GM12891 (cell line): Measurements from ENCODE around the gene RGS3.

Experiments
- DNase-seq: peaks from one replicate; pipeline ENCODE4 v3.0.0; 2011; ENCODE audit warnings: low spot score; ENCODE audit not compliant: insufficient read length
- FAIRE-seq: peaks from 2 replicates; lab custom pipeline; 2011; peaks lifted over from hg19 to GRCh38; lab: Jason Lieb, UNC
- PAX5 ChIP-seq: IDR thresholded peaks from 2 replicates; pipeline ENCODE4 v1.6.1; 2011; ENCODE audit warnings: low read length, moderate library complexity, mild to moderate bottlenecking; ENCODE audit not compliant: insufficient read depth, severe bottlenecking
- POLR2A ChIP-seq: IDR thresholded peaks from 2 replicates; pipeline ENCODE4 v1.6.1; 2011; ENCODE audit warnings: low read depth, low read length, control low read depth
- POLR2AphosphoS5 ChIP-seq: IDR thresholded peaks from 2 replicates; pipeline ENCODE4 v1.6.1; 2011; ENCODE audit warnings: low read depth, low read length, control low read depth
- POU2F2 ChIP-seq: IDR thresholded peaks from 2 replicates; pipeline ENCODE4 v1.6.1; 2011; ENCODE audit warnings: low read depth, mild to moderate bottlenecking, control low read depth, low read length, moderate library complexity
- SPI1 ChIP-seq: IDR thresholded peaks from 2 replicates; pipeline ENCODE4 v1.6.1; 2011; ENCODE audit warnings: low read depth, low read length, control low read depth
- TAF1 ChIP-seq: IDR thresholded peaks from 2 replicates; pipeline ENCODE4 v1.6.1; 2011; ENCODE audit warnings: low read depth, low read length, control low read depth

The RGS3 gene

DNA sequence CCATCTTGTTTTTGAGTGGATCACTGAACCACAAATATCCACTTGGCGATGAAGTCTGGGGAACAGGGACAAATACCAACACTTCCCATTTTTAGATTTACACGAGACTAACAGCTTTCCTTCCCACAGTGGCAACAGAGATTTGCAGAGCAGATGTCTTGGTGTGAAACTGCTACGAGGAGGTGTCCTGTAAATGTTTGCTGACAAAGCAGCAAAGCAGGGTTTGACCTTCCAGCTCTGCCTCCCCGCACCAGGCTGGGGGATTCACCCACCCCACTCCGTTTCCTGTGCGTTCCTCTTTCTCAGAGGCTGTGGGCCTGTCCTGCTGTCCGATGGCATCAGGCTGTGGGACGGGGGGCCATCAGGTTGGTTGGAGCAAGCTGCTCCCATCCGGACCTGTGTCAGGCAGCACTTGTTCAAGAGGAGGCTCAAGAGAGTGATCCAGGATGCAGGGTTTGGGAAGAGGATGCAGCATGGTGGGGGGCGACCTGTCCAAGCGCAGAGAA lies 693 bp upstream of the RGS3 start:
- no peak for DNase-seq
- FAIRE-seq, result no peak
- TF ChIP-seq POLR2A (no peak), TAF1 (no peak), SPI1 (no peak), PAX5 (no peak), POLR2AphosphoS5 (no peak), POU2F2 (no peak)

DNA sequence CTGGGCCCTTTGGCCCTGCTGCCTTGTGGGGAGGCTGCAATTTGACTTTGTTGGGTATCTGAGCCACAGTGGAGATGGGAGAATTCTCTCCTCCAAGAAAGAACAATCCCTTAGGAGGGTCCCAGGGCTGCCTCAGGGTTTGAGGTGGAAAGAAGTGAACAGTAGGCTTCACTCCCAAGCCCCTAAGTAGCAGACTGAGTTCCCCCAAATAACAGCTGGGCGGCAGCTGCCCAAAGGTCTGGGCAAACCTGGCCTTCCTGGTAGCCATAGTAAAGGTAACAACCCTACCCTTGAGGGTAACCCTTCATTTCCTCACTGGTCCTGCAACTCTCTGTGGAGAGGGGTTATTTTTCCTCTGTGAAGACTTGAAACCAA lies 746 bp downstream of the RGS3 start:
- no peak for TF ChIP-seq SPI1
- no peak for TF ChIP-seq POLR2A
- no peak for TF ChIP-seq POLR2AphosphoS5
- TF ChIP-seq TAF1, result no peak
- no peak for TF ChIP-seq PAX5
- no peak for TF ChIP-seq POU2F2
- no peak for FAIRE-seq
- DNase-seq, result no peak

DNA sequence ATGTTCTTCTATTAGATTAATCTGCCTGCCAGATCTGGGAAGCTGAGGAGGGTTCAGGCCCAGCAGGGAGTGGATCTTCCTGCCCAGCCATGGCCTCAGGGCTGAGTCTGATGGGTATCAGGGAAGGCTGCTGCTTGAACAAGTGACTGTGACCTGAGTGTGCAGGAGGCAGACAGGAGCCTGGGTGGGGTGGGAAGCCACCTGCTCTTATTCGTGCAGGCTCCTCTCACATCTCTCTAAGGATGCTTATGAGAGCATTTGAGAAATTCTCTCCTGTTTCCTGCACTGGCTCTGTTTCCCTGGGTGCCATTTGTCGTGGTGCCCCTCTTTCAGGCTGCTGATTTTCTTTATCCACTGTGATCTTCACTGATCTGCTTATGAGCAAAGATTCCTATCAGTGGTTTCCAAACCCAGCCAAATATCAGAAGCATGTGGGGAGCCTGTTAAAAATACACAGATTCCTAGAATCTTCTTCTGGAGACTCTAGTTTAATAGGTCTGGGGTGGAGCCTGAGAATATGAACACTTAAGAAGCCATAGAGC lies 2.1 kb downstream of the RGS3 start:
- TF ChIP-seq POLR2AphosphoS5 (no peak), PAX5 (no peak), TAF1 (no peak), SPI1 (no peak), POLR2A (no peak), POU2F2 (no peak)
- FAIRE-seq (no peak), DNase-seq (no peak)

DNA sequence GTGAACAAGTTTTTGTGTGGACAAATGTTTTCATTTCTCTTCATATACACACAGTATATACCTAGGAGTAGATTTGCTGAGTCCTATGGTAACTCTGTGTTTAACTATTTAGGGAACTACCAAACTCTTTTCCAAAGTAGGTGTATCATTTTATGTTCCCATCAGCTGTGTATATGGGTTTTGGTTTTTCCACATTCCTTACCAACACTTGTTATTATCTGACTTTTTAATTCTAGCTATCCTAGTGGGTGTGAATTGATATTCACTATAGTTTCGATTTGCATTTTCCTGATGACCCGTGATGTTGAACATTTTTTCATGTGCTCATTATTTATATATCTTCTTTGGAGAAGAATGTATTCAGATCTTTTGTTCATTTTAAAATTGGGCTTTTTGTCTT lies 3.7 kb downstream of the RGS3 start:
- FAIRE-seq (no peak), DNase-seq (no peak)
- TF ChIP-seq SPI1 (no peak), POU2F2 (no peak), TAF1 (no peak), POLR2A (no peak), PAX5 (no peak), POLR2AphosphoS5 (no peak)

DNA sequence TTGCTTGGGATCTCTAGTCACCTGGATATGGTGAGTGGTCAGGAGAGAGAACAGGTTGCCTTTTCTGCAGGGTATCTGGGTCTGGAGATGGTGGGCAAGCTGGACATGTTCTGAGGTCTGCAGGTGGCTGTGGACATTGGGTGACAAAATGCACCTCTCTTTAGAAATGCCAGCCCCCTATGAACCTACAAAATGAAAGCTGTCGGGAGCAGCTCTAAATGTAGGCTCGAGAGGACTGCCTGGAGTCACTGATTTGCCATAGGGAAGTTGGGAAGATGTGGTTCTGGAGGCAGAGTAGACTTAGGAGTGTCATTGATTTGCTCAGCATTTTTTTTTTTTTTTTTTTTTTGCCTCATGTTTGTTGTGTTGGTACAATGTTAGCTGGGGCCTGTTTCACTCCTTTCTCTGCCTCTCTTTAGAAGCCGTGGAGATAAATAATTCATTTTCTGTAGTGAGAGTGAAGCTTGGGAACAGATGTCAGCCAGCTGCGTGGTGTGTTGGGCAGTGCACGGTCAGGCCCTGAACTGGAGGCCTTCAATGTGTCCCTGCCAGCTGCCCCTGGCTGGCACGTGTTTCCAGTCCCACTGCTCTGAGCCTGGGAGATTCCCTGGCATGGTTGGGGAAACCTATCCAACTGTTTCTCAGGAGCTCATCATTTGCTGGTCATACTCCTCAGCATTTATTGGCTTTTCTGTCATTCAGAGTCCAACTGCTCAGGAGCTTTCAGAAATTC lies 5.4 kb downstream of the RGS3 start:
- no peak for TF ChIP-seq SPI1
- TF ChIP-seq PAX5, result no peak
- TF ChIP-seq POLR2A, result no peak
- TF ChIP-seq TAF1, result no peak
- TF ChIP-seq POLR2AphosphoS5, result no peak
- DNase-seq, result no peak
- no peak for FAIRE-seq

DNA sequence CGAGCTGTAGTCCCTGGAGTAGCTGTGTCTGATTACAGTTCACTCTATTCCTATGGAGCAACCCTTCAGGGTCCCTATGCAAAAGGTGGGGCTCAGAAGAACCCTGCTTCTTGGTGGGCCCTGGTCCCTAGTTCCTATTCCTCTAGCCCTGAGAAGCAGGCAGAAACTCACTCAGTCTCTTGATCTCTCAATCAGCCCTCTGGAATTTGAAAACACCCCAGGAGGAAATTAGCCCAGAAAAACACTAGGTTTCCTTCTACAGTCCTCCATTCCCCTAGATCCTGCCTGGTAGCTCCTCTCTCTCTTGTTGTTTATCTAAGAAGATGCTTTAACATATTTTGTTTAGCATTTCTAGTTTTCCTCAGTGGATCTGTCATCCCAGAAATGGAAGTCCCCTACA lies 7.6 kb downstream of the RGS3 start:
- FAIRE-seq, result no peak
- TF ChIP-seq PAX5 (no peak), POLR2A (no peak), POLR2AphosphoS5 (no peak), TAF1 (no peak)

DNA sequence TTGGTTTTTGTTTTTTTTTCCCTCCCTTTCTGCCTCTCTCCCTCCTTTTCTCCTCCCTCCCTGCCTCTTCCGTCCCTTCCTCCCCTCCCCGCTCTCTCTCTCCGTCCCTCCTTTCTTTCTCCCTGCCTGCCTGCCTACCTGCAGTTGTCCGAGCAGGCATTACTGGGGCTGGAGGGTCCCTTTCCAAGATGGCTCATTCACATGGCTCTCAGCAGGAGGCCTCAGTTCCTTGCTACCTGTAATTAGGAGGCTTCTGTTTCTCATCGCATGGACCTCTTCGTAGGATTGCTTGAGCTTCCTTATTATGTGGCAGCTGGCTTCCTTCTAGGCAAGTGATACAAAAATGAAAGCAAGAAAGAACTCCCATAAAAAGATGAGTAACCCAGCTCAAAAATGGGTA lies 8.0 kb downstream of the RGS3 start:
- FAIRE-seq (no peak), DNase-seq (no peak)
- no peak for TF ChIP-seq POLR2AphosphoS5
- no peak for TF ChIP-seq SPI1
- no peak for TF ChIP-seq POLR2A
- TF ChIP-seq POU2F2, result no peak
- TF ChIP-seq TAF1, result no peak
- no peak for TF ChIP-seq PAX5

More for the DNA sequence above, 7.6 kb downstream of the RGS3 start:
- DNase-seq, result no peak

DNA sequence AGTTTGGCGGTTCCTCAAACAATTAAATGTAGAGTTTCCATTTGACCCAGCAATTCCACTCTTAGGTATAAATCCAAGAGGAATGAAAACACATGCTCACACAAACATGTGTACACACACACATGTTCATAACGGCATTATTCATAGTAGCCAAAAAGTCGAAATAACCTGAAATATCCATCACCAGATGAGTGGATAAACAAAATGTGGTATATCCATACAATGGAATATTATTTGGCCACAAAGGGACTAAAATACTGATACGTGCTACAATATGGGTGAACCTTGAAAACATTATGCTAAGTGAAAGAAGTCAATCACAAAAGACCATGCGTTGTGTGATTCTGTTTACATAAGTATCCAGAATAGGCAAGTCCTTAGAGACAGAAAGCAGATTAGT lies 8.7 kb downstream of the RGS3 start:
- DNase-seq, result no peak
- TF ChIP-seq POLR2A (no peak), TAF1 (no peak), POLR2AphosphoS5 (no peak), POU2F2 (no peak), PAX5 (no peak), SPI1 (no peak)
- FAIRE-seq, result no peak

DNA sequence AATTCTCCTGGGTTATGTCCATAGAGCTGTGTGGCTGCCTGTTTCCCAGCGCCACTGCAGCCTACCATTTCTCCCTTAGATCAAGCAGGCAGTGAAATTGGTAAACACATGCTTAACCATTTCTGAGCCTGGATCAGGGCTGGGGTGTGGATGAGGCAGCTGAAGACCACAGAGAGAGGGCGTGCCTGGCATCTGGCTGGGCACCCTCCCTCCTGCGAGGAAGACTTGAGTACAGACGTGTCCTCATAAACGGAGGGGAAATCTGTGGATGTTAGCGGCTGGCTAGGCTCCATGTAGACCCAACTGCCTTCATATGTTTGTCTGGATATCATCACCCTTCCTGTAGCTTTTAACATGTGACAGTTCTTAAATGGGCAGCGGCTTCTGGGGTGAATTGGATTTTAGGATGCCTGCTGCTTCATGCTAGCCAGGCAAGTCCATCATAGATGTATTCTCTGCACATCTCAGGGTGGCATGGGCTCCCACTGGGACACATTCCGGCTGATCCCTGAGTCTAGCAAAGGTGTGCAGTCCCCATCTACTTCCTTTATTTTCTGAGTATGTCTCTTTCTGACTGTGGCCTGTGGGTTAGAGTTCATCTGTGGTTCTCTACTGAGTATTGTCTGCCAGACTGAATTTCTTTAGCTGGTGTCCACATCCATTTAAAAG lies 11.0 kb downstream of the RGS3 start:
- TF ChIP-seq PAX5 (no peak), TAF1 (no peak), POU2F2 (no peak), POLR2A (no peak), POLR2AphosphoS5 (no peak)
- DNase-seq, result no peak
- FAIRE-seq, result no peak
